Measurements from ENCODE around the gene B3GAT3.
A peak's percentile ranks its signal among the peaks of the same experiment; 100 is the strongest.
"Not testable (repeated sequence)": the region's sequence is repeated elsewhere in the genome, so short reads cannot be mapped to it uniquely, and the experiment has no call there.

Gene B3GAT3

DNA sequence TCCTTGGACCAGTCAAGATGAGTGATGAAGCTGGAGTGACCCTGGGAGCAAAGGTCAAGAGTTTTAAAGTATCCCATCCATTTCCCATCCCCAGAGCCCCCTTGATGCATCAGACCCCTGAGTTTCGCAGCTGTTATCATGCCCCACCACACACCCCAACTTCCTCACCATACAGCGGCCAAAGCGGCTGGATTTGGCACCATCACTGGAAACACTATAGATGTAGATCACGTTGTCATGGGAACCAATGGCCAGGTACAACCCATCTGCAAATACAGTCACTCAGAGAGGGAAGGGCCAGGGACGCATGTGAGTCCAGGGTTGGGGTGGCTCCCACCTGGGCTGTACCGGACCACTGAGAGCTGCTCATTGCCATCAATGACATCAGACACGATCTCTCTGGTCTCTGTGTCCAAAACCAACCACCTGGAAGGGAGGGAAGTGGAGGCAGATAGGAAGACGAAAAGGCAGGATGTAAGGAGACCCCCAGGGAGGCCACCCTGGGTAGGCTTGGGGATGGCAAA is 17.9 kb downstream of the B3GAT3 start:
- no peak for DNase-seq

DNA sequence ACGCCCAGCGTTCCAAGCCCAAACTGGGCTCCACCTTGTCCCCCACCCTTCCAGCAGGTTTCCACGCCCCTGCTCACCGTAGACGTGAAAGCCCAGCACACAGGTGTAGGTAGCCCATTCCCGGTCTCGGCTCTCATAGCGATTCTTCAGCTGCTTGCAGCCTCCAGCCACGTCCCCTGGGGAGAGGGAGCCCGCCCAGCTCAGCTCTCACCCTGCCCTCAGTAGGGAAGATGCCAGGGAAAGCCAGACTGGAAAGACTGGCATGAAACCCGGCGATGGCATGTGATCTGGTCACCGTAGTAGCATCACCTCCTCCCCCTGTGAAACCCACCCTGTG is 18.7 kb downstream of the B3GAT3 start:
- DNase-seq, result no peak

DNA sequence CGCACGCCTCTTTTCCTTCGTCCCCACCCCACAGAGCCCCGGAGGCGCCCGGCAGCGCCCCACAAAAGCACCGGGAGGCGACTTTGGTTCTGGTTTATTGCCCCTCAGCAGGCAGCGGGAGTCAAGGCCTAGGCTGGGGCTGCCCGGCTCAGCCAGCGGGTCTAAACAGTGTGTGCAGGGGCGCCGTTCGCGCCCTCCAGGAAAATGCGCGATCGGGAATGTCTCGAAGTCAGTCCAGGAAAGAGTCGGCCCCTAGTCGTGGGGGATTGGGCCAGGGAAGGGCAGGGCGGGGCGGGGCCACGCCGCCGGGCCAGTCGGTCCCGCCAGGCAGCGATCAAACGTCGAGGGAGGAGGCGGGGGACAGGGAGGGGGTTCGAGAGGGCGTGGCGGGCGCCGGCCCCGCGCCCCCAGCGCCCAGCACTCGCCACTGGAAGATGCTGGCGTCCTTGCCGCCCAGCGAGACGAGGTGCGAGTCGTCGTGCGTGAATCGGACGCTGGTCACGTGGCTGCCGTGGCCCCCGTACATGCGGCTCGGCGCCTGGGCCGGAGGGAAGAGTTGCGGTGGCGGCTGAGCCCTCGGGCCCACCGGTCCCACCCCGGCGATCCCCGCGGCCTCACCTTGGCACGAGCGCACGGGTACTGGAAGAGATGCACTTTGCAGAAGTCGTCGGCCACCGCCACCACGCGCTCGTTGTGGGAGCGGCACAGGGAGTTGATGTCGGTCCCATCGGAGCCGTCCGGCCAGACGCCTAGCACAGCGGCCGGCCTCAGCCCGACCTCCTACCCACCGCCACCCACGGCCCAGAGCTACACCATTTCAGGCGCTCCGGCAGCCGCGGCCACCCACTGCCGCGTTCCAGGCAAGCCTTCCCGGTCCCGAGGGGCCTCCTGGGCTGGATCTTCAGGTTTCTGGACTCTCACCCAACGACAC is 19.4 kb downstream of the B3GAT3 start:
- peak; percentile 61 for DNase-seq

DNA sequence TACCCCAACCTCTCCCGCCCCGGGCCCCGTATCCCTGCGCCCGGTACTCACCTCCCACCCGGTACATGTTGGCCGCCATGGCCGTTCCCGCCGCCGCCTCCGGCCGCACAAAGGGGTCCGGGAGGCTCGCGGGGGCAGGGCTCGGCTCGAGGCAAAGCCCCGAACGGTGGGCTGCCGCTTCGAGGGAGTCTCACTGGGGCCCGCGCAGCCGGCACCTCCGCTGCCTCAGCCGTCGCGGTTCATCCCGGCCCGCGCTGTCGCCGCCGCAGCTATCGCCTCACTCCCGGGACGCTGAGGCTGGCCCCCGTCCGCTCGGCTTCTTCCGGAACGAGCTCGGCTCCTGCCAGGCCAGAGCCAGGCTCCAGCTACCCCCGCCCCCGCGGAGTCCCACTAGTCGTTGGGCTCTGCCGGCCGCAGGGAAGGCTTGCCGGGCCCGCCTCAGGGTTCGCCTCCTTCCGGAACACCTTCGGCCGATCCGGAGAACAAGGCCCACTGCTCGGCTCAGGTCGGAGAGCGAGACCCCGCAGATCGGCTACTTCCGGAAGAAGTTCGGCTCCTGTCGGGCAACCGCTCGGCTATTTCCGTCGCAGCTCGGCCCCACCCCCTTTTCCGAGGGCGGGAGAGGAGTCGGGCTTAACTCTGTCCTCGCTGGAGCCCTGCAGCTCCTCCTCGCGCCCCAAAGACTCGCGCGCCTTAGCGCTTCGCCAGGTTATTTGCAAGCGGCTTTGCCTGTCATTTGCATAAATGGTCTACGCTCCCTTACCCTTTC is 20.2 kb downstream of the B3GAT3 start, which contains the start of gene MTA2:
TSS of gene MTA2 (minus strand) at position 494 of the 769 bp plus-strand sequence. CDS start at position 79, 415 bp downstream.
- DNase-seq, result peak; percentile 96

DNA sequence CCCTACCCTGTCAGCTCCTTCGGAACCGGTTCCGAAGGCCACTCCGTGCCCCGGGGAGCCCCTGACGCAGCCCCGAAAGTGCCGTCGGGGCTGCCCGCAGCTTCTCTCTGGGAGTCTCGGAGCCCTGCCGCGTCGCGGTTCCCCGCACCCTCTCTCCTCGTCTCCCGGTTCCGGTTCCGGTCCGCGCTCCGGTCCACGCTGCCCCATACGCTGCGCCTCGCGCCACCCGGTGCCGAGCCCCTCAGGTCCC is 20.7 kb downstream of the B3GAT3 start:
- DNase-seq, result no peak

DNA sequence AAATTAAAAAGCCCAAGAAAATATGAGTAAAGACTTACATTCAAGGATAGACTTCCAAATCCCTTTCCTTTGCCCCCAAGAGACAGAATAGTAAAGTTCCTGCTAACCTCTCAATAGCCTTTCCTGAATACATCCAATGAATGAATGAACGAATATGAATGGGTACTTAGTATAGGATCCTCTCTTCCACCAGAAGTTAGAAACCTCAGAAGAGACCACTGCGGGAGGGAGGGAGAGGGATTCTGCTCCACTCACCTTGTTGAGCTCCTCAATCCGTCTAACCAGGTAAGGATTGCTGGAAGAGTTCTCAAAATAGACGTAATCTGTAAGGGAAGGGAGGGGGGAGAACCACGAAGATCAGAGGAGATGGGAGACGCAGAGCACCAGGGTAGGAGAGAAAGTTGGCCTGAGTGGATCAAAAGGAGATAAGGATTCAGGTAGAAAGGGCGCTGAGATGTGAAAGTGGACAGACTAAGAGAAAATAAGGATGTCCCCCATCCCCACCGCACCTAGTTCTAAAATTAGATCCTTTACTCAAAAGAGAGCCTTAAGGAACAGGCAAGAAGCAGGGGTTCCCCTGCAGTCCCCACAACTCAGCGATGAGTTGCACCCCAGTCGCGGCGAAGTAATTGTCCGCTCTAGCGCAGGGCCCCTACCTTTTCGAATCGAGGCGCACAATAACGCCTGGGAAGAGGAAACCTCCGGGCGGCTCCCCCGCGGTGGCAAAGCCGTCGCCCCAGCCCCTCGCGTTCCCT is 21.2 kb downstream of the B3GAT3 start:
- no peak for DNase-seq

DNA sequence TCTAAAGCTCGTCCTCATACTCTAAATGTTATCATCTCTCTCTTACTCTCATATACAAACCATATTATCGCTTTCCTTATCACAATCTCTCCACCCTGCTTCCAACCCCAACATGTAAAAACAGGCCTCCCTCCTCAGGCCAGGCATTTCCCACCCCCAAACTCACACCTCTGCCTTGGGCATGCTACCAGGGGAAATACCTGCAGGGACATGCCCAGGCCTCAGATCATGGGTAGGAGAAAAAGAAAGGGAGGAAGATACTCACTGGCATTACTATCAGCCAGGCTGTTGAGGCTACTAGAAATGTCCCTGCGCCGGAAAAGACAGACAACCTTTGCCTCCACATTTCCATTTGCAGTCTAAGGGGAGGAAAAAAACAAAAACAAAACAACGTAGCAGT is 21.9 kb downstream of the B3GAT3 start:
- DNase-seq, result no peak

DNA sequence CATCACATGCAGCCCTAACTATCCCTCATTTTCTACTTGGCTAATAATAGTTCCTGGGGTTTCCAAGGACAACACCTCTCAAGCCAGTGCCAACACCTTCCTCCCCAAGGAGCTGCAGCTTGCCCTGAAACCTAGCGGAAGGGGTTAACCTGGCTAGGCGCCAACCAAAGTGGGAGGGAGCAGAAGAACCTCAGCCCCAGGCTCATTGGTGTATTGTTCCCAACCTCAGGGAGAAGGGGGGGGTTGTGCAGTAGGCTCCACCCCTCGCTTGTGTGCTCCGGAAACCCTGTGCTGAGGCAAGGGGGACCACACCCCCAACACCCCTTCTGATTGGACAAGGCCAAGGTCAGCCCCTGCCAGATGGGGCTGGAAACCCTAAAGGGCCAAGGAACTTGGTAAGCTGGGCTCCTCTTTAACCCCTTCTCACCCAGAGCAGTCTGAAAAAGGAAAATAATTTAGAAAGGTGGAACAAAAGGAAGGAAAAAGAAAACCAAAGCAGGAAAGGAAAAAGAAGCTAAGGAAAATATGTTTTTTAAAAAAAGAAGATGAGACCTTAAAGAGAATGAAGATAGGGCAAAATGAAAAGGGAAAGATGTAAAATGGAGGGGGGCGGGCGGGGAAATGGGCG is 22.6 kb downstream of the B3GAT3 start:
- peak; percentile 99 for DNase-seq

DNA sequence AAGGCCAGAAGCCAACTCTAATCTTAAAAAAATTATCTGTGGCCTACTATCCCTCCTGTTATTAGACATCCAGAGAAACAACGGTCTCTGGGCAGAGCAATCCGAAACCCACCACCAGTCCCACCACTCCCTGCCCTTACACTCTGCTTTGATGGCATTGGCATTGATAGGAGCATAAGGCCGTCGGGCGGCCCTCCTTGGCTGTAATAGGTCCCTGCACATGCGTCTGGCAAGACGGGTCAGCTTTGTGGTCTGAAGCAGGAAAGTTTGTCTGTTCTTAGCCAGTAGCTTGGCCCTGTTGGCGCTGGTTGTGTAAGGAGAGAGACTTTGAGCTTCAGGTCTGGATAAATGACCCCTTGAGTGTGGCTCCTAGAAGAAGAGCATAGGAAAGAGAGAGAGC is 26.7 kb downstream of the B3GAT3 start:
- DNase-seq, result no peak

DNA sequence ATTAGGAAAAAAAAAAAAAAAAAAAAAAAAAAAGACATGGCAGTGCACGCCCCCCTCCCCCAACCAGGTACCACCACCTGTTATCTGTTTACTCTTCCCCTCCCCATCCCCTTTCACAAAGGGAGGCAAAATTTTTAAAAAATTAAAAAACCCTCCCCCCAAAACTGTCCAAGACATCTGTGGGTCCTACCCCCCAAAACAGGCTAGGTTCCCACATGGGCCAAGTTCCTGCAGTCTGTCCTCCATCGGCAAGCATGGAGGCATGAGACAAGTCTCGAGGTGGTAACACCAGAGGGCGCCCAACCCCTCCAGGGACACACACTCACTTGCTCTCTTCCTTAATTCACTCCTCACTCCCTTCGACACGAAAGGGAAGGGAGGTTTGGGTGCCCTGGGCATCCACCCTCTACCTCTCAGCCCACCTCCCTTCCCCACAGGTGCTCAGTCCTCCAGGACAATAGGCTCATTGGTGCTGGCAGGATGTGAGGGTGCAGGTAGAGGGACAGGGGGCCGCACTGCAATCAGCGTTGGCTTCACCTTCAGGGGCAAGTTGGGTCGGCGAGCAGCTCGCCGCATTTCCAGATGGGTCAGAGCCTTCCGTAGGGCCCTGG is 28.2 kb downstream of the B3GAT3 start:
- DNase-seq, result peak; percentile 79

DNA sequence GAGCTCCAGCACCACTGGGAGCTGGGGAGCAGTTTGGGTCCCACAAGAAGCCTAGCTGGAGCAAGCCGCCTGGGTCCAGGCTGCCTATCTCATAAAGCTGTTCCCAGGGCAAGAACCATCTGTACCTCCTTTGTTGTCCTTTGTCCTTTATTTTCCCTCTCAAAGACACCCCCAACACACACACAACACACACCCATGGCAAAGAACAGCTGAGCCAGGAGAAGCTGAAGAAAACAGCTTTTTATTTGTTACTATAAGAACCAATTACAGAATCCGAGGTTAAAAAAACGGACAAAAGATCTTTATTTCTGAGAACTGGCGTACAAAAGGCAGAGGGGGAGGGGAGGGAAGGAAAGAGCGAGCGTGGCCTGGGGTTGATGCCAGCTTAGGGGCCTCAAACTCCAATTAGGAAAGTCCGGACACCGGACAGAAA is 28.8 kb downstream of the B3GAT3 start:
- DNase-seq, result no peak

DNA sequence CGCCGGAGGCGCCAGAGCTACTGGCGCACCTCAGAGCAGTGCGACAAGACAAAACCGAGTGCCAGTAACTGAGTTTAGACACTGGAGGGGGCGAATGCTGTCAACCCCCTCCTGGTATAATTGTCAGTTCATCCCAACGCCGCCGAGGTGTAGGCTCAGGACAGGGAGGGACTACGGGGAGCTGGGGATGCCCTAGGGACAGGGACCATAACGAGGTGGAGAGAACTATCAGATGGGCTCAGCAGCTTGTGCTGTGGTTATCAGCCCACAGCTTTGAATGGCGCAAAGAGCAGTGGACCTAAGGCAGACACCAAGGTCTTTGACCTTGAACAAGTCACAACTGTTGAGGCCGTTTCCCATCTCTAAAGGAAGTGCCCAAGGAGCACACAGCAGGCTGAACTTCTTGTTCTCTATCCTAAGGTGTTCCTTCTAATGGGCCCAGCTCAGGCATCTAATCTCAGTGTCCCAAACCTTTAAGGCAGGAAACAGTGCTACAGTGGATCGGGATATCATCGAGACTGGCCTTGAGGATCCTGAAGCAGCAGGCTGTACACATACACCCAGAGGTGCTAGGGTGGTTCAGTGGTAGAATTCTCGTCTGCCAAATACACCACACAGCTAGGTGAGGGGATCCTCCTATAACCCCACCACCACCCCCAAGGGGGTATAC is 29.5 kb downstream of the B3GAT3 start:
- no peak for DNase-seq

DNA sequence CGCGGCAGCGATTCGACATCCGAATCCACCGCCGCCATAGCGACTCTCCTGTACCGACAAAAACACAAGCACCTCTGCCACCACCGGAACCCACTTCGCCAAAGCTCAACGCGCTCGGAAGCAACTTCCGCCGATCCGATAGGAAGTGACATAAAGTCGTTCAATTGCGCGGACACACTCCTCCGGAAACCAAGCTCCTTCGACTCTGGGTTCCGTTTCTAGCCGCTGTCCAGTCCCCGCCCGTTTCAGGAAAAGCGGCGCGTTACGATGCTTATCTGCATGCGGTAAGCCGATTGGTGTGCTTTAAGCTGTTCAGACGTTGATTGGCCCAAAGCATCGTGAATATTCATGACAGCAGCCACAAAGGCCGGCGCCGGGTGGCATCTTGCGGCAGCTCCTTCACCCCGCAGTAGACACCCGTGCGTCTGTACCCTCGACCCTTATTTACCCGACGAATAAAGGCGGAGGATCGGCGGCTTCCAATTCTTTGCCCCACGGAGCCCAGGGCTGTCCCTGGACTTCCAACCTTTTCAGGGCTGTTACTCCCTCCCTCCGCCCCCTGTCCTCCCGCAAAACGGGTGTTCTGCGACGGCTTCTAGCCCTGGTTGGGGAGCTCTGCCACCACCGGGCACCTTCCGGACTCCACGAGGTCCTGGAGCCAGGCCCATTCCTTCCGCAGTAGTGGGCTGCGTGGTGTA is 30.2 kb downstream of the B3GAT3 start, which contains the start of gene TUT1:
TSS of gene TUT1 (minus strand) at position 76 of the 698 bp plus-strand sequence. CDS start at position 38, 38 bp downstream.
- DNase-seq, result peak; percentile 99

DNA sequence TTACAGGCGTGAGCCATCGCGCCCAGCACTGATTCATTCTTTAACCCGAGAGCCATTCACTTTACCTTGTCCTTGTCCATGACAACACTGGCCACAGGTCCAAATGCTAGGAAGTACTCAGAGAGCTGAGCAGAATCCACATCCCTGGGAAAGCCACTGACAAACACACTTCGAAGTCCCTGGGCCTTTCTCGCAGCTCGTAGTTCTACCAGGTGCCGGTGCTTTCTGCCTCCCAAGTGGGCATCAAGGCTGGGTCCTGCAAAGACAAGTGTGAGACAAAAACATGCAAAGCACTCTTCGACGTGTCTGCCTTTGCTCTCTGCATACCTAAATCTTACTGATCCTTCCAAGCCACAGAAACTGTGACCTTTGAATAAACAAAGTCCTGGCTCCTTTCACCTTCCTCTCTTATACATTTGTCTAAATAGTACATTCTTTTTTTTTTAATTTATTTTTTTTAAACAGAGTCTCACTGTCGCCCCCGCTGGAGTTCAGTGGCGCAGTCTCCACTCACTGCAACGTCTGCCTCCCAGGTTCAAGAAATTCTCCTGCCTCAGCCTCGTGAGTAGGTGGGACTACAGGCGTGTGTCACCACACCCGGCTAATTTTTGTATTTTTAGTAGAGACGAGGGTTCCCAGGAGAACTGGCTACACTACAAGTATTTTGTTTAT is 32.7 kb downstream of the B3GAT3 start:
- peak; percentile 33 for DNase-seq

DNA sequence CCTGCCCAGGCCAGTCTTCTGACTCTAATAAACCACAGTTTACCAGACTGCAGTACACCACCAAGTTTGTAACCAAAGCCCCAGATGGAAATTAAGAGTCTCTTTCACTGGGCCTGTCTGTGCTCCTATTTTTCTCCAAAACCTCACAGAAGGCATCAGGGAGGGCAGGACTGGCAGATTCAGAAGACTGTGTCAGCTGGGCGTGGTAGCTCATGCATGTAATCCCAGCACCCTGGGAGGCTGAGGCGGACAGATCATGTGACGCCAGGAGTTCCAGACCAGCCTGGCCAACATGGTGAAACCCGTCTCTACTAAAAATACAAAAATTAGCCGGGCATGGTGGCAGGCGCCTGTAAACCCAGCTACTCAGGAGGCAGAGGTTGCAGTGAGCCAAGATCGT is 36.4 kb downstream of the B3GAT3 start:
- DNase-seq, result not testable (repeated sequence)

DNA sequence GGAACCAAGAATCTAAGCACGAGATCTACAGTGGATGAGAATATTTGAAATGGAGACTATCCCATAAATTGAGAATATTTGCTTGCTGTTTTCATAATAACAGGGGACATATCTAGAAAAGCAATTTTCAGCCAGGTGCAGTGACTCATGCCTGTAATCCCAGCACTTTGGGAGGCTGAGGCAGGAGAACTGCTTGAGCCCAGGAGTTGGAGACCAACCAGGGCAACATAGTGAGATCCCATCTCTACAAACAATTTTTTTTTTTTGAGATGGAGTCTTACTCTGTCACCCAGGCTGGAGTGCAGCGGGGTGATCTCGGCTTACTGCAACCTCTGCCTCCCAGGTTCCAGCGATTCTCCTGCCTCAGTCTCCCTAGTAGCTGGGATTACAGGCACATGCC is 40.1 kb downstream of the B3GAT3 start:
- DNase-seq, result not testable (repeated sequence)

DNA sequence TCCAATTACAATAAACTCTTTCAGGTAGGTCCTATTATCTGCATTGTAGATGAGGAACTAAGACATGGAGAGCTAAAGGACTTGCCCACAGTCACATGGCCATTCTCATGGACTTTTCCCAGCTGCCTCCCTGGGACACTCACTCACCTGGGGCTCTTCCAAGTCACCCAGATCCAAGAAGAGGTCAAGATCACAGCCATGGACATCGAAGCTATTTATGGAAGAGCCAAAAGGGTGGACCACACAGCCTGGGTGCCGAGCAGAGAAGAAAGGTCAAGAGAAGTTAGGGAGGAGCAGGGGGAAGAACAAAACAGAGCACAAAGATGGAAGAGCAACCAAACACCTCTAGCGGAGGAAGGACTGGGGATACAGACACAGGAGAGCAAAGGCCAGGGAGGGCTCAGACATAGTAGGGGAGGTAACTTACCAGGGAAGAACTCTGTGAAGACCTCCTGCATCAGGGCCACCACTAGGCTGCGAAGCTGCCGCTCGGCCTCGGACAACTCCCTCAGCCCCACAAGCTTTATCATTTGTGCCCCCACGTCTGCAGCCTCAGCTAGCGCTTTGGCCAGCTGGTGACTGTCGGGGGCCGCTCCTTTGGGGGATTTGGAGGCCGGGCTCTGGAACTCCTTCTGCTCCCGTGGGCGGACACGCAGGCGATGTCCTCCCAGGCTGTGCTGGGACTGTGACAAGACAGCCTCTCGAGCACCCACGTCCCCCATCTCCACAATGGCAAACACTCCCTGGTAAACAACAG is 40.6 kb downstream of the B3GAT3 start:
- DNase-seq, result no peak

DNA sequence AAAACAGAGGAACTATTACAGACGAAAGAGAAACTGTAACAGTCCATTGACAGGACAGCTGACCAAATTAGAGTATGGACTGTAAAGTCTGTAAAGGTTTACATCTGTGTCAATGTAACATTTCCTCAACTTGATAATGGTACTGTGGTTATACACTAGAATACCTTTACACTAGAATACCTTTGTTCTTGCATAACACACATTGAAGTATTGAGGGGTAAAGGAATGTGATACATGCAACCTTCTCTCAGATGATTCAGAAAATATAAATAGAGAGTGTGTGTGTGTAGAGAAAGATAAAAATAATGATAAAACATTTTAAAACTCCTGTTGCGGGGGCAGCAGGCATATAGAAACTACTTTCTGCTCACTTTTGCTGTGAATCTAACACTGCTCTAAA is 42.5 kb downstream of the B3GAT3 start:
- no peak for DNase-seq

DNA sequence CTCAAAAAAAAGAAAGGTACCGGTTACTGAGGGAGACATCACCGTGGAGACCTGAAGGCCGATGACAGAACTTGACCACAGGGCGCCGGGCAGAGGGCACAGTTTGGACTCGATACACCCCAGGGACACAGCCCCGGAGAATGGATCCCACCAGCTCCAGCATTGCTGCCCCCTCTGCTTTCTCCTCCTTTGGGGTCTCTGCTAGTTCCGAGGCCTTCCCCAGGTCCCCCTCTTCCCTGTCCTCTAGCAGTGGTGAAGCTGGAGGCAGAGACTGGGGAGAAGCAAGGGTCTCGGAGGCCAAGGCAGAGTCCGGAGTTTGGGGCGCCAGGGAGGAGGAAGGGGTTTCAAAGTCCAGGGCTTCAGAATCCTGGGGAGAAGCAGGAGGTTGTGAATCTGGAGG is 43.2 kb downstream of the B3GAT3 start:
- no peak for DNase-seq

Data from fibroblast of skin of back (primary cell).